Breast epithelium (tissue), 4 donors: ENCODE data around the gene DUS3L. TPM values are rescaled to one million over a fixed set of nuclear protein-coding genes. Genes with fewer than 3 reads are reported as not detected.

ENCODE experiments used
- DNase-seq, 2 donors: peaks; one replicate each; pipeline ENCODE4 v3.0.0-alpha.2; 2019; ENCODE audit warnings: low spot score in 2 of 2
- H3K27ac ChIP-seq, 2 donors: fragments of 200-600 bp; sonication (generic) in 1 of 2; one replicate each; pipeline ENCODE4 v1.5.1; 2016 to 2019; ENCODE audit warnings: mild to moderate bottlenecking in 1 of 2
- H3K27me3 ChIP-seq, 2 donors: fragments of 200-600 bp; sonication (generic) in 1 of 2; one replicate each; pipeline versions ENCODE4 v1.5.1 to v1.6.0; 2017 to 2019; ENCODE audit warnings: control low read depth in 1 of 2, mild to moderate bottlenecking in 1 of 2
- H3K36me3 ChIP-seq: fragments of 200-600 bp; one replicate; pipeline ENCODE4 v1.5.1; 2019
- H3K4me1 ChIP-seq, 2 donors: fragments of 200-600 bp; sonication (generic); one replicate each; pipeline ENCODE4 v1.5.1; 2016 to 2019; ENCODE audit warnings: control low read depth in 1 of 2
- H3K4me3 ChIP-seq, 3 donors: fragments of 200-600 bp; sonication (generic); 1 replicate in 2 of 3; 2 replicates in 1 of 3; pipeline ENCODE4 v1.5.1; 2016 to 2019; ENCODE audit warnings: mild to moderate bottlenecking in 3 of 3, moderate library complexity in 2 of 3
- H3K9me3 ChIP-seq, 2 donors: fragments of 200-600 bp; sonication (generic) in 1 of 2; one replicate each; pipeline ENCODE4 v1.5.1; 2016 to 2019; ENCODE audit warnings: control low read depth in 1 of 2
- CTCF ChIP-seq, 3 donors: fragments of 450-650 bp; IDR thresholded peaks; one replicate each; pipeline ENCODE4 v1.5.1; 2016 to 2017; ENCODE audit warnings: antibody characterized with exemption in 3 of 3, mild to moderate bottlenecking in 3 of 3, moderate library complexity in 3 of 3
- POLR2A ChIP-seq: fragments of 450-650 bp; IDR thresholded peaks from one replicate; pipeline ENCODE4 v1.6.1; 2016; ENCODE audit warnings: antibody characterized with exemption, mild to moderate bottlenecking, moderate library complexity
- POLR2AphosphoS5 ChIP-seq, 3 donors: sonication (generic); formaldehyde crosslinking; IDR thresholded peaks; one replicate each; pipeline ENCODE4 v1.6.1; 2017; ENCODE audit warnings: antibody characterized with exemption in 3 of 3
- intact Hi-C: fragments of 100-400 bp; cut with DNase I; formaldehyde crosslinking; loops from one replicate; pipeline ENCODE4 v1.15.1; 2023; ENCODE audit warnings: low total_unique reads
- total RNA-seq, 3 donors: library from RNA; depleted of rRNA; stranded (reverse); fragments of >200 nt; gene quantifications; one replicate each; pipeline ENCODE4 v1.1.0, GENCODE V29; 2016

The DUS3L gene
- total RNA-seq, 3 donors from 2014 or later = 28.8 to 44.9 (median 37.2) TPM

- no peak overlapping the region for H3K4me3 ChIP-seq
- H3K36me3 ChIP-seq = no peaks in the 10 kb centered on the region
- H3K4me1 ChIP-seq = no peaks in the 10 kb centered on the region
- DNase-seq = no peak
- no peaks in the 10 kb centered on the region for H3K9me3 ChIP-seq
- H3K27ac ChIP-seq = peak overlapping the region in 1 of 2 donors; percentile 17
- H3K27me3 ChIP-seq = no peaks in the 10 kb centered on the region
- intact Hi-C loops = no loop called here
- no peak for TF ChIP-seq POLR2A
- no peak for TF ChIP-seq POLR2AphosphoS5 (IDR thresholded peaks at IDR 0.05)
- no peak for TF ChIP-seq CTCF (IDR thresholded peaks at IDR 0.05)
These were observed 15.2 kb downstream of the DUS3L start for GRCh38 chr19:5775668-5776309.

GRCh38 chr19:5774921-5775320, 16.0 kb downstream of the DUS3L start:
- H3K36me3 ChIP-seq = no peaks in the 10 kb centered on the region
- H3K9me3 ChIP-seq = no peaks in the 10 kb centered on the region
- H3K27ac ChIP-seq = no peak overlapping the region
- no peaks in the 10 kb centered on the region for H3K27me3 ChIP-seq
- no peak for TF ChIP-seq POLR2AphosphoS5 (IDR thresholded peaks at IDR 0.05)
- intact Hi-C loops = no loop called here
- H3K4me1 ChIP-seq = no peaks in the 10 kb centered on the region
- no peak for DNase-seq
- H3K4me3 ChIP-seq = no peak overlapping the region

GRCh38 chr19:5773276-5773675, 17.7 kb downstream of the DUS3L start:
- intact Hi-C loops = no loop called here
- H3K27me3 ChIP-seq = no peaks in the 10 kb centered on the region

GRCh38 chr19:5772416-5772815, 18.5 kb downstream of the DUS3L start:
- H3K4me1 ChIP-seq = no peaks in the 10 kb centered on the region
- TF ChIP-seq CTCF (IDR thresholded peaks at IDR 0.05) = no peak
- no peak for TF ChIP-seq POLR2A
- no peak for TF ChIP-seq POLR2AphosphoS5 (IDR thresholded peaks at IDR 0.05)
- H3K9me3 ChIP-seq = no peaks in the 10 kb centered on the region
- no peak overlapping the region for H3K4me3 ChIP-seq
- no peak overlapping the region for H3K27ac ChIP-seq
- no peak for DNase-seq
- no peaks in the 10 kb centered on the region for H3K36me3 ChIP-seq
- intact Hi-C loops = no loop called here
- no peaks in the 10 kb centered on the region for H3K27me3 ChIP-seq

More at GRCh38 chr19:5773276-5773675, 17.7 kb downstream of the DUS3L start:
- Histone ChIP-seq H3K9me3 (no peaks in the 10 kb centered on the region), H3K4me3 (no peak overlapping the region), H3K4me1 (no peaks in the 10 kb centered on the region), H3K36me3 (no peaks in the 10 kb centered on the region), H3K27ac (no peak overlapping the region)
- DNase-seq = no peak
- TF ChIP-seq POLR2AphosphoS5 (IDR thresholded peaks at IDR 0.05) (no peak), CTCF (IDR thresholded peaks at IDR 0.05) (no peak), POLR2A (no peak)

- H3K4me1 ChIP-seq = no peaks in the 10 kb centered on the region
- intact Hi-C loops = no loop called here
- no peak overlapping the region for H3K27ac ChIP-seq
- H3K27me3 ChIP-seq = no peaks in the 10 kb centered on the region
- no peak for TF ChIP-seq POLR2AphosphoS5 (IDR thresholded peaks at IDR 0.05)
- no peak for TF ChIP-seq POLR2A
- TF ChIP-seq CTCF (IDR thresholded peaks at IDR 0.05) = no peak
- H3K36me3 ChIP-seq = no peaks in the 10 kb centered on the region
- no peak overlapping the region for H3K4me3 ChIP-seq
- H3K9me3 ChIP-seq = no peaks in the 10 kb centered on the region
- DNase-seq = no peak
These were observed 23.0 kb downstream of the DUS3L start for GRCh38 chr19:5767949-5768348.
